ENCODE measurements around the gene PCA3.

- TF ChIP-seq POLR2AphosphoS5 (IDR thresholded peaks at IDR 0.05; ENCODE audit: borderline replicate concordance, low read depth, low read length) (no peak), EZH2 (IDR thresholded peaks at IDR 0.05) (no peak)
These were observed 48.4 kb downstream of the PCA3 start for GRCh38 chr9:76812591-76812990.
